ENCODE results near the gene NFKBIE.

DNA sequence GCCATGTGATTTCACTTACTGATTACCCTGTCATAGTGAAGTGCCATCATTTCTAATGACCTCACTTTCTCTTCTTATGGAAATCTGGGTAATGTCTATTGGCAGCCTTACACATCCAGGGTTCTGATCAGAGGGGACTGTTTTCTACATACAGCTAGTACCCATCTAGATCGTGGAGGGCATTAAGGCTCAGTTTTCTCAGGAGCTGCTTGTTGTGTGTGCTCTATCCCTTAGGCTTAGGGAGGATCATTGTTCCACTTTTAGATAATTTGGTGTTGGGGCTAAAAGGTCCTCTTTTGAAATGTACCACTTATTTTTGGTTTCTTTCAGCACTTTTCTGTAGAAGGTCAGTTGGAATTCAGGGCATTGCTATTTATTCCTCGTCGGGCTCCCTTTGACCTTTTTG, 14.6 kb downstream of the NFKBIE start:
- TF ChIP-seq CEBPB (IDR thresholded peaks at IDR 0.05; ENCODE audit: low read depth) (no peak), ZNF274 (IDR thresholded peaks at IDR 0.05; ENCODE audit: low read depth, low read length) (no peak), SIN3A (IDR thresholded peaks at IDR 0.05; ENCODE audit: low read depth) (no peak), FOSL1 (IDR thresholded peaks at IDR 0.05; ENCODE audit: low read depth) (no peak), YY1 (IDR thresholded peaks at IDR 0.05; ENCODE audit: extremely low read depth, insufficient replicate concordance, low read depth, low read length) (no peak), EZH2phosphoT487 (IDR thresholded peaks at IDR 0.05; ENCODE audit: borderline replicate concordance) (no peak)
- TF ChIP-seq, protein P1, sequence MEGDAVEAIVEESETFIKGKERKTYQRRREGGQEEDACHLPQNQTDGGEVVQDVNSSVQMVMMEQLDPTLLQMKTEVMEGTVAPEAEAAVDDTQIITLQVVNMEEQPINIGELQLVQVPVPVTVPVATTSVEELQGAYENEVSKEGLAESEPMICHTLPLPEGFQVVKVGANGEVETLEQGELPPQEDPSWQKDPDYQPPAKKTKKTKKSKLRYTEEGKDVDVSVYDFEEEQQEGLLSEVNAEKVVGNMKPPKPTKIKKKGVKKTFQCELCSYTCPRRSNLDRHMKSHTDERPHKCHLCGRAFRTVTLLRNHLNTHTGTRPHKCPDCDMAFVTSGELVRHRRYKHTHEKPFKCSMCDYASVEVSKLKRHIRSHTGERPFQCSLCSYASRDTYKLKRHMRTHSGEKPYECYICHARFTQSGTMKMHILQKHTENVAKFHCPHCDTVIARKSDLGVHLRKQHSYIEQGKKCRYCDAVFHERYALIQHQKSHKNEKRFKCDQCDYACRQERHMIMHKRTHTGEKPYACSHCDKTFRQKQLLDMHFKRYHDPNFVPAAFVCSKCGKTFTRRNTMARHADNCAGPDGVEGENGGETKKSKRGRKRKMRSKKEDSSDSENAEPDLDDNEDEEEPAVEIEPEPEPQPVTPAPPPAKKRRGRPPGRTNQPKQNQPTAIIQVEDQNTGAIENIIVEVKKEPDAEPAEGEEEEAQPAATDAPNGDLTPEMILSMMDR (IDR thresholded peaks at IDR 0.05 in 2 of 3, conservative IDR thresholded peaks at IDR 0.05 in 1 of 3; ENCODE audit: borderline replicate concordance in 1 of 3, insufficient read depth in 1 of 3, low read depth in 2 of 3, low read length in 2 of 3): no peak

Measured in HCT116 (cell line).